ENCODE data around the gene H2AZ1.

DNA sequence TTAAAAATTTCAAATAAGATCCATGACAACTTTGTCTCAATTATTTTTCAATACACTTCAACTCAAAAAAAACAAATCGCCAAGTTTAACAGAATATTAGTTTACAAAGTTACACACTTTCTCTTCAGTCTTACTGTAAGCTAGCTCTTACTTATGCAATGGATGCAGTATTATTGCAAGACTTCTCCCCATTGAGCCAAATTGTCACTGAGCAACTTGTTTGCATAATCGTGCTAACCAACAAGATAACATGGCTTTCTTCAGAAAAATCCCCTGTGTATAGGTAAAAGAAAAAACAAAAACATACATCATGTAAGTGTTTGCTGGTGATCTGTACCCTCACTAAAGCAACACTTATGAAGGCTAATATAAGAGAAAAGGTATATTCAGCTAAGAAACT, 22.5 kb downstream of the H2AZ1 start:
- TF ChIP-seq, protein P1, sequence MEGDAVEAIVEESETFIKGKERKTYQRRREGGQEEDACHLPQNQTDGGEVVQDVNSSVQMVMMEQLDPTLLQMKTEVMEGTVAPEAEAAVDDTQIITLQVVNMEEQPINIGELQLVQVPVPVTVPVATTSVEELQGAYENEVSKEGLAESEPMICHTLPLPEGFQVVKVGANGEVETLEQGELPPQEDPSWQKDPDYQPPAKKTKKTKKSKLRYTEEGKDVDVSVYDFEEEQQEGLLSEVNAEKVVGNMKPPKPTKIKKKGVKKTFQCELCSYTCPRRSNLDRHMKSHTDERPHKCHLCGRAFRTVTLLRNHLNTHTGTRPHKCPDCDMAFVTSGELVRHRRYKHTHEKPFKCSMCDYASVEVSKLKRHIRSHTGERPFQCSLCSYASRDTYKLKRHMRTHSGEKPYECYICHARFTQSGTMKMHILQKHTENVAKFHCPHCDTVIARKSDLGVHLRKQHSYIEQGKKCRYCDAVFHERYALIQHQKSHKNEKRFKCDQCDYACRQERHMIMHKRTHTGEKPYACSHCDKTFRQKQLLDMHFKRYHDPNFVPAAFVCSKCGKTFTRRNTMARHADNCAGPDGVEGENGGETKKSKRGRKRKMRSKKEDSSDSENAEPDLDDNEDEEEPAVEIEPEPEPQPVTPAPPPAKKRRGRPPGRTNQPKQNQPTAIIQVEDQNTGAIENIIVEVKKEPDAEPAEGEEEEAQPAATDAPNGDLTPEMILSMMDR (conservative IDR thresholded peaks at IDR 0.05 in 1 of 2, IDR thresholded peaks at IDR 0.05 in 1 of 2; ENCODE audit: extremely low read depth in 1 of 2, insufficient read depth in 1 of 2, low read depth in 1 of 2, low read length in 2 of 2) = no peak
- no peak for TF ChIP-seq EZH2 (IDR thresholded peaks at IDR 0.05; ENCODE audit: borderline replicate concordance, low read length)

All from mammary epithelial cell (primary cell).